Measurements from ENCODE around the gene RFC3. TPM values are rescaled to one million over a fixed set of nuclear protein-coding genes. Genes with fewer than 3 reads are reported as not detected.

Gene RFC3
- total and polyA plus RNA-seq, 2 of the 13 experiments (the other 11 are each of a cell fraction or from before 2014, with no cell fraction given): 16.0 to 55.7 TPM

DNA sequence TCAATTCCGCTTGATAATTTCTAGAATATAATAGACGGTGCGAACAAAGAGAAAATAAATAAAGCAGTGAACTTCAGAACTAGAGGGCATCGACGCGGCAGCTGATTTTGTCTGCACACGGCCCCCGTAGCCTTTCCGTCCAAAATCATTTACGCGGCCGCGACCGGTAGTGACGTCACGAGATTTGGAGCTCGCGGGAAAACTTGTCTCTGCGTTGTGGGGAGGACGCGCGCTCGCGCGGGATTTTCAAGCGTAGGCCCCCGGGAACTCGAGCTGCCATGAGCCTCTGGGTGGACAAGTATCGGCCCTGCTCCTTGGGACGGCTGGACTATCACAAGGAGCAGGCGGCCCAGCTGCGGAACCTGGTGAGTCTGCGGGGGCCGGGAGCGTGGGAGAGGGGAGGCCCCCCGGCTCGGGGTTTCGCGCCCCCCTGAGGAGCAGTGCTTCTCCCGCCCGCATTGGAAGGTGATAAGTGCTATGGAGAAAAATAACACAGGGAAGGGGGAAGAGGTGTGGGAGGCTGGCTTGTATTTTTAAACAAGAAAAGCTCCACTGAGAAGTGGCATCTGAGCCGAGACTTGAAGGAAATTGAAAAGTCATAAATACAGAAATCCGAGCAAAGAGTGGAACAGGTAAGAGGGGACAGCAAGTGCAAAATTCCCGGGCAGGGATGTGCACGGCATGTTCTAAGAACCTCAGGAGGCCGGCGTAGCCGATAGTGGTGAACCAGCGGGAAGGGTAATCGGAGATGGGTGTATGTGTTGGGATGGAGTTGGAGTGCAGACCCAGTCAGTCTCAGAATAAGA, at the start of gene RFC3 (continued):
- TF ChIP-seq, protein P1, sequence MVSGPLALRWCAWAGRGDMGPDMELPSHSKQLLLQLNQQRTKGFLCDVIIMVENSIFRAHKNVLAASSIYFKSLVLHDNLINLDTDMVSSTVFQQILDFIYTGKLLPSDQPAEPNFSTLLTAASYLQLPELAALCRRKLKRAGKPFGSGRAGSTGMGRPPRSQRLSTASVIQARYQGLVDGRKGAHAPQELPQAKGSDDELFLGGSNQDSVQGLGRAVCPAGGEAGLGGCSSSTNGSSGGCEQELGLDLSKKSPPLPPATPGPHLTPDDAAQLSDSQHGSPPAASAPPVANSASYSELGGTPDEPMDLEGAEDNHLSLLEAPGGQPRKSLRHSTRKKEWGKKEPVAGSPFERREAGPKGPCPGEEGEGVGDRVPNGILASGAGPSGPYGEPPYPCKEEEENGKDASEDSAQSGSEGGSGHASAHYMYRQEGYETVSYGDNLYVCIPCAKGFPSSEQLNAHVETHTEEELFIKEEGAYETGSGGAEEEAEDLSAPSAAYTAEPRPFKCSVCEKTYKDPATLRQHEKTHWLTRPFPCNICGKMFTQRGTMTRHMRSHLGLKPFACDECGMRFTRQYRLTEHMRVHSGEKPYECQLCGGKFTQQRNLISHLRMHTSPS (CRISPR knock-in tag; IDR thresholded peaks at IDR 0.05; ENCODE audit: low read depth): no peak
- TF ChIP-seq MBD4 (IDR thresholded peaks at IDR 0.05; ENCODE audit: borderline replicate concordance, low read length): no peak
- no peak for TF ChIP-seq ZNF414 (CRISPR knock-in tag; IDR thresholded peaks at IDR 0.05)
- TF ChIP-seq SIX4 (CRISPR knock-in tag; IDR thresholded peaks at IDR 0.05): 0 out of 2 replicates have a peak, but pooled peaks have one; percentile 37
- no peak for TF ChIP-seq NFE2L1 (CRISPR knock-in tag; IDR thresholded peaks at IDR 0.05; ENCODE audit: borderline replicate concordance)
- TF ChIP-seq FOXO1 (CRISPR knock-in tag; IDR thresholded peaks at IDR 0.05): 0 out of 2 replicates have a peak, but pooled peaks have one; percentile 38
- TF ChIP-seq, protein P2, sequence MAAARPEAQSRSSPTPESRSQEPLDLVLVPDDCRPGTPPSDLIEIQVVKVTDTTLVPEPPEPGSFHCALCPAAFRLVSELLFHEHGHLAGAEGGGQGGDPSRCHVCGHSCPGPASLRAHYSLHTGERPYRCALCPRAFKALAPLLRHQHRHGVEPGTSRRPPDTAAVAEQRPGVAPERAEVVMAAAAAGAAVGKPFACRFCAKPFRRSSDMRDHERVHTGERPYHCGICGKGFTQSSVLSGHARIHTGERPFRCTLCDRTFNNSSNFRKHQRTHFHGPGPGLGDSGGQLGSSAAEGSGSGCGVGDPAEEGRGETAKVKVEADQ (CRISPR knock-in tag; IDR thresholded peaks at IDR 0.05; ENCODE audit: borderline replicate concordance): peak; percentile 89
- no peak for TF ChIP-seq ZMAT5 (CRISPR knock-in tag; IDR thresholded peaks at IDR 0.05; ENCODE audit: borderline replicate concordance, low read depth)
- TF ChIP-seq ZNF18 (CRISPR knock-in tag; IDR thresholded peaks at IDR 0.05; ENCODE audit: insufficient replicate concordance): no peak
- peak; percentile 90 for TF ChIP-seq REL (CRISPR knock-in tag; conservative IDR thresholded peaks at IDR 0.05)
- TF ChIP-seq REXO4 (CRISPR knock-in tag; IDR thresholded peaks at IDR 0.05; ENCODE audit: borderline replicate concordance): no peak
- no peak for TF ChIP-seq LCORL (IDR thresholded peaks at IDR 0.05)
- TF ChIP-seq LCORL (CRISPR knock-in tag; IDR thresholded peaks at IDR 0.05): no peak
- no peak for TF ChIP-seq CREB3 (CRISPR knock-in tag; IDR thresholded peaks at IDR 0.05)
- peak; percentile 97 for TF ChIP-seq ATF1 (CRISPR knock-in tag; IDR thresholded peaks at IDR 0.05)
- TF ChIP-seq KLF12 (CRISPR knock-in tag; IDR thresholded peaks at IDR 0.05; ENCODE audit: borderline replicate concordance): peak; percentile 15; the same call in 1 of the 2 replicates
- no peak for TF ChIP-seq WIZ (CRISPR knock-in tag; IDR thresholded peaks at IDR 0.05)
- peak; percentile 53; the same call in 1 of the 2 replicates for TF ChIP-seq ERF (CRISPR knock-in tag; IDR thresholded peaks at IDR 0.05)
- TF ChIP-seq, protein P3, sequence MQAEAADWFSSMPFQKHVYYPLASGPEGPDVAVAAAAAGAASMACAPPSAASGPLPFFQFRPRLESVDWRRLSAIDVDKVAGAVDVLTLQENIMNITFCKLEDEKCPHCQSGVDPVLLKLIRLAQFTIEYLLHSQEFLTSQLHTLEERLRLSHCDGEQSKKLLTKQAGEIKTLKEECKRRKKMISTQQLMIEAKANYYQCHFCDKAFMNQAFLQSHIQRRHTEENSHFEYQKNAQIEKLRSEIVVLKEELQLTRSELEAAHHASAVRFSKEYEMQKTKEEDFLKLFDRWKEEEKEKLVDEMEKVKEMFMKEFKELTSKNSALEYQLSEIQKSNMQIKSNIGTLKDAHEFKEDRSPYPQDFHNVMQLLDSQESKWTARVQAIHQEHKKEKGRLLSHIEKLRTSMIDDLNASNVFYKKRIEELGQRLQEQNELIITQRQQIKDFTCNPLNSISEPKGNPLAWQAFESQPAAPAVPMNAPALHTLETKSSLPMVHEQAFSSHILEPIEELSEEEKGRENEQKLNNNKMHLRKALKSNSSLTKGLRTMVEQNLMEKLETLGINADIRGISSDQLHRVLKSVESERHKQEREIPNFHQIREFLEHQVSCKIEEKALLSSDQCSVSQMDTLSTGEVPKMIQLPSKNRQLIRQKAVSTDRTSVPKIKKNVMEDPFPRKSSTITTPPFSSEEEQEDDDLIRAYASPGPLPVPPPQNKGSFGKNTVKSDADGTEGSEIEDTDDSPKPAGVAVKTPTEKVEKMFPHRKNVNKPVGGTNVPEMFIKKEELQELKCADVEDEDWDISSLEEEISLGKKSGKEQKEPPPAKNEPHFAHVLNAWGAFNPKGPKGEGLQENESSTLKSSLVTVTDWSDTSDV (CRISPR knock-in tag; IDR thresholded peaks at IDR 0.05): no peak
- no peak for TF ChIP-seq POLR2AphosphoS2 (IDR thresholded peaks at IDR 0.05; ENCODE audit: low read depth, low read length)
